ENCODE results near the gene ZIC4.

ZIC4 gene

GRCh38 chr3:147406028-147406931 lies at the start of gene ZIC4:
Gene ZIC4, minus strand, starts transcription at chr3:147406543. Its CDS starts 3,746 bp downstream, at chr3:147402797.
- no peak for DNase-seq (ENCODE audit: low read depth)

GRCh38 chr3:147449669-147450068 lies 43.3 kb upstream of the ZIC4 start:
- no peak for DNase-seq (ENCODE audit: low read depth)

GRCh38 chr3:147447224-147447623 lies 40.9 kb upstream of the ZIC4 start:
- no peak for DNase-seq (ENCODE audit: low read depth)

GRCh38 chr3:147431751-147432150 lies 25.4 kb upstream of the ZIC4 start:
- no peak for DNase-seq (ENCODE audit: low read depth)

- no peak for DNase-seq (ENCODE audit: low read depth)
Observed at GRCh38 chr3:147428754-147429153, 22.4 kb upstream of the ZIC4 start.

- DNase-seq (ENCODE audit: low read depth): no peak
Observed at GRCh38 chr3:147428326-147428725, 22.0 kb upstream of the ZIC4 start.

GRCh38 chr3:147427746-147428145 lies 21.4 kb upstream of the ZIC4 start:
- no peak for DNase-seq (ENCODE audit: low read depth)

- no peak for DNase-seq (ENCODE audit: low read depth)
Observed at GRCh38 chr3:147426931-147427330, 20.6 kb upstream of the ZIC4 start.

GRCh38 chr3:147425388-147425850 lies 19.1 kb upstream of the ZIC4 start:
- DNase-seq (ENCODE audit: low read depth): no peak

GRCh38 chr3:147424581-147425387 lies 18.4 kb upstream of the ZIC4 start:
- no peak for DNase-seq (ENCODE audit: low read depth)

- DNase-seq (ENCODE audit: low read depth): no peak
Observed at GRCh38 chr3:147423798-147424580, 17.6 kb upstream of the ZIC4 start.

GRCh38 chr3:147423537-147423797 lies 17.1 kb upstream of the ZIC4 start:
- DNase-seq (ENCODE audit: low read depth): no peak

- DNase-seq (ENCODE audit: low read depth): no peak
Observed at GRCh38 chr3:147422601-147423536, 16.5 kb upstream of the ZIC4 start.

GRCh38 chr3:147422196-147422595 lies 15.9 kb upstream of the ZIC4 start:
- DNase-seq (ENCODE audit: low read depth): no peak

- DNase-seq (ENCODE audit: low read depth): no peak
Observed at GRCh38 chr3:147421184-147421912, 15.0 kb upstream of the ZIC4 start.

GRCh38 chr3:147420353-147421183 lies 14.2 kb upstream of the ZIC4 start:
- no peak for DNase-seq (ENCODE audit: low read depth)

GRCh38 chr3:147419781-147420224 lies 13.5 kb upstream of the ZIC4 start:
- DNase-seq (ENCODE audit: low read depth): no peak

GRCh38 chr3:147418808-147419701 lies 12.7 kb upstream of the ZIC4 start:
- no peak for DNase-seq (ENCODE audit: low read depth)

- no peak for DNase-seq (ENCODE audit: low read depth)
Observed at GRCh38 chr3:147418371-147418781, 12.0 kb upstream of the ZIC4 start.

Data from activated gamma-delta T cell treated with anti-CD3 and anti-CD28 coated beads, Interleukin-2, amount 50 U/mL, for 16 hours (primary cell).